ENCODE data around the gene THBS1. TPM values are rescaled to one million over a fixed set of nuclear protein-coding genes. Genes with fewer than 3 reads are reported as not detected.
A peak's percentile ranks its signal among the peaks of the same experiment; 100 is the strongest.

THBS1 gene
- total and polyA plus RNA-seq, 2 donors from 2014 or later = 26.4 to 377 TPM

DNA sequence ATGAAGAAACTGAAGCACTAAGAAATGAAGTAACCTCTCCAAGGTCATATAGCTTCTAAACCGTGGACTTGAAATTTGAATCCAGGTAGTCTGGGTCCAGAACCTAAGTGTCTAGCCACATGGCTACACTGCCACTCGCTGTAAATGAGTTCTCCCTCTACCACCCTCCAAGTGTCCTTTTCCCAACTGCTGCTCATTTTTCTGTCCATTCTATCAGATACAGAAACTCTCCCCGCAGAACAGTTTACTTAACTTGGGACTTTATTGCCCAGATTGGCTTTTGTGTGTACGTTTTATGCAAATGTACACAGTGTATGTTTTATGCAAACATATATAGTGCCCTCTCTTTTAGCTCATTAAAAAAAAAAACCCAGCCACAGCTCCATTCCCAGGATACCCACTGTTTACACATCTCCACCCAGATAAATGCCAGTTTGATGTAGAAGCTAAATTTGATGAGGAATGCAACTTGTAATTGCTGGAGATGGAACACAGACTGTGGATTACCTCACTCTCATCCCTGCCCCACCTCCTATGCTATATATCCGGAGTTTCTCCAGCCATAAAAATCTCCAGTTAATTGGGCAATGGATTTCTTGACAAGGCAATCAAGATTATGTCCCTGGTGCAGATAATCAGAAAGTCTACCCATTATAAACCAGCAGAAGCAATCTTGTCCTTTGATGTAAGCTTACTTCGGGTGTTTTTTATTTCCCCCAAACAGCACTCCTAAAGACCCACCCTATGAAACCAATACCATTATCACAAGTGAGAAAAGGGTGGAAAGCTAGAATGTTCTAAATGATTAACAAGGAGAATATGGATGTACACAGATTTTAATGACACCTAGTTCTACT lies 42.0 kb downstream of the THBS1 start:
- Histone ChIP-seq H3K27me3 (ENCODE audit: control insufficient read depth, insufficient read depth, low read length) (no peaks in the 10 kb centered on the region), H3K4me1 (ENCODE audit: control insufficient read depth in 2 of 3, insufficient read depth in 2 of 3, low read depth in 1 of 3, low read length in 3 of 3) (peaks cover 0 to 10% (median 4%) of the 10 kb centered on the region in 3 donors), H3K9ac (ENCODE audit: low read length in 3 of 3) (no peak overlapping the region), H3K27ac (ENCODE audit: low read depth in 2 of 2, low read length in 2 of 2) (no peak overlapping the region), H3K9me3 (ENCODE audit: control insufficient read depth in 2 of 3, insufficient read depth in 1 of 3, low read length in 3 of 3) (no peaks in the 10 kb centered on the region), H3K4me3 (ENCODE audit: low read length in 3 of 3) (no peak overlapping the region), H3K36me3 (ENCODE audit: control insufficient read depth in 2 of 3, insufficient read depth in 3 of 3, low read length in 3 of 3) (no peaks in the 10 kb centered on the region)
- FAIRE-seq = no peak
- DNase-seq = no peak
- intact Hi-C loops (cut with DNase I) = no loop called here
- TF ChIP-seq, protein P1, sequence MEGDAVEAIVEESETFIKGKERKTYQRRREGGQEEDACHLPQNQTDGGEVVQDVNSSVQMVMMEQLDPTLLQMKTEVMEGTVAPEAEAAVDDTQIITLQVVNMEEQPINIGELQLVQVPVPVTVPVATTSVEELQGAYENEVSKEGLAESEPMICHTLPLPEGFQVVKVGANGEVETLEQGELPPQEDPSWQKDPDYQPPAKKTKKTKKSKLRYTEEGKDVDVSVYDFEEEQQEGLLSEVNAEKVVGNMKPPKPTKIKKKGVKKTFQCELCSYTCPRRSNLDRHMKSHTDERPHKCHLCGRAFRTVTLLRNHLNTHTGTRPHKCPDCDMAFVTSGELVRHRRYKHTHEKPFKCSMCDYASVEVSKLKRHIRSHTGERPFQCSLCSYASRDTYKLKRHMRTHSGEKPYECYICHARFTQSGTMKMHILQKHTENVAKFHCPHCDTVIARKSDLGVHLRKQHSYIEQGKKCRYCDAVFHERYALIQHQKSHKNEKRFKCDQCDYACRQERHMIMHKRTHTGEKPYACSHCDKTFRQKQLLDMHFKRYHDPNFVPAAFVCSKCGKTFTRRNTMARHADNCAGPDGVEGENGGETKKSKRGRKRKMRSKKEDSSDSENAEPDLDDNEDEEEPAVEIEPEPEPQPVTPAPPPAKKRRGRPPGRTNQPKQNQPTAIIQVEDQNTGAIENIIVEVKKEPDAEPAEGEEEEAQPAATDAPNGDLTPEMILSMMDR (IDR thresholded peaks at IDR 0.05; ENCODE audit: borderline replicate concordance, extremely low read depth, insufficient read depth) = no peak

DNA sequence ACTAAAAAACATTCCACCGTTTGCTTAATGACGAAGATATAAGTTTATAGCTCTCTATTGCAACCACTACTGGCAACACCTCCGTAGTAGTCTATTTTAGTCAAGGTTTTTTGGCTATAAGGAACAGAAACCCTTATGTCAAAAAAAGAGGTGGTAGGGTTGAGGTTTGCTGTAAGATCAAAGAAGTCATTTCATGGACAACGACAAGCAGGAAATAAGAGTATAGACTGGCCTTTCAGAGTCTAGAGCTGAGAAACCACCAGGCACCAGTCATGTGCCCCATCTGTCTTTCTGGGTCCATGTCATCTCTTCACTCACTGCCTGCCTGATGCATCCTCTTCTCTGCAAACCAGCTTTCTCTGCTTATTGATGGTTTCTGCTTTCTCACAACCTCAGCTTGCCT lies 42.7 kb downstream of the THBS1 start:
- TF ChIP-seq, protein P1 (IDR thresholded peaks at IDR 0.05; ENCODE audit: borderline replicate concordance, extremely low read depth, insufficient read depth) = no peak
- Histone ChIP-seq H3K4me3 (ENCODE audit: low read length in 3 of 3) (no peak overlapping the region), H3K27ac (ENCODE audit: low read depth in 2 of 2, low read length in 2 of 2) (no peak overlapping the region), H3K9ac (ENCODE audit: low read length in 3 of 3) (no peak overlapping the region), H3K9me3 (ENCODE audit: control insufficient read depth in 2 of 3, insufficient read depth in 1 of 3, low read length in 3 of 3) (no peaks in the 10 kb centered on the region), H3K27me3 (ENCODE audit: control insufficient read depth, insufficient read depth, low read length) (no peaks in the 10 kb centered on the region), H3K36me3 (ENCODE audit: control insufficient read depth in 2 of 3, insufficient read depth in 3 of 3, low read length in 3 of 3) (no peaks in the 10 kb centered on the region), H3K4me1 (ENCODE audit: control insufficient read depth in 2 of 3, insufficient read depth in 2 of 3, low read depth in 1 of 3, low read length in 3 of 3) (peaks cover 0 to 15% (median 9%) of the 10 kb centered on the region in 3 donors)
- FAIRE-seq (no peak), DNase-seq (no peak)
- intact Hi-C loops (cut with DNase I) = no loop called here

DNA sequence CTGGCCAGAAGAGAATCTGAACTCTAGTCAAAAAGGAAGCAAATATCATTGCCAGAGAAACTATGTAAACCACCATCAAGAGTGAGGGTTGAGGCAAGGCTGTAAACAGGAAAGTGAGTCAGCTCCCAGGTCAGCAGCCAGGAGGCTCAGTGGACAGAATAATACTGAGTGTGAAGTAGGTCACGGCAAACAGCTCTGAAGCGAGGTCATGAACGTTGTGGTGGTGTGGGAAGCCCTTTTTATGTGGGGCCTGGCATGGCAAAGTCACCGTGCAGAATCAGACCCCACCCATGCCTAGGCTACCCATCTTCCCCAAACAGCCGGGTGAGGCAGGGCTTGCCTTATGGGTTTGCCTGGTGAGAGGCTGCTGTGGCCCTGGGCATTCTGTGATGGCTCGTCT lies 43.9 kb downstream of the THBS1 start:
- Histone ChIP-seq H3K9me3 (ENCODE audit: control insufficient read depth in 2 of 3, insufficient read depth in 1 of 3, low read length in 3 of 3) (no peaks in the 10 kb centered on the region), H3K27me3 (ENCODE audit: control insufficient read depth, insufficient read depth, low read length) (no peaks in the 10 kb centered on the region), H3K27ac (ENCODE audit: low read depth in 2 of 2, low read length in 2 of 2) (peak overlapping the region; percentile 48 to 56), H3K9ac (ENCODE audit: low read length in 3 of 3) (no peak overlapping the region), H3K36me3 (ENCODE audit: control insufficient read depth in 2 of 3, insufficient read depth in 3 of 3, low read length in 3 of 3) (no peaks in the 10 kb centered on the region), H3K4me3 (ENCODE audit: low read length in 3 of 3) (no peak overlapping the region), H3K4me1 (ENCODE audit: control insufficient read depth in 2 of 3, insufficient read depth in 2 of 3, low read depth in 1 of 3, low read length in 3 of 3) (peaks cover 0 to 20% (median 15%) of the 10 kb centered on the region in 3 donors)
- DNase-seq (peak in 1 of 5 donors; percentile 70), FAIRE-seq (no peak)
- intact Hi-C loops (cut with DNase I) = no loop called here
- TF ChIP-seq, protein P1 (IDR thresholded peaks at IDR 0.05; ENCODE audit: borderline replicate concordance, extremely low read depth, insufficient read depth) = no peak

Data from kidney (tissue), 14 donors.